Sigmoid colon (tissue), 7 donors: ENCODE results near the gene ULK2. TPM values are rescaled to one million over a fixed set of nuclear protein-coding genes. Genes with fewer than 3 reads are reported as not detected.

Experiments used
- DNase-seq: peaks from one replicate; pipeline ENCODE4 v3.0.0-alpha.2; 2019
- H3K27ac ChIP-seq, 4 donors: fragments of 200-600 bp; sonication (generic); one replicate each; pipeline ENCODE4 v1.5.1; 2016 to 2019; ENCODE audit warnings: mild to moderate bottlenecking in 1 of 4
- H3K27me3 ChIP-seq, 3 donors: fragments of 200-600 bp; sonication (generic); one replicate each; pipeline ENCODE4 v1.5.1; 2019; ENCODE audit warnings: mild to moderate bottlenecking in 1 of 3
- H3K36me3 ChIP-seq, 4 donors: fragments of 200-600 bp; sonication (generic); one replicate each; pipeline ENCODE4 v1.5.1; 2016 to 2019
- H3K4me1 ChIP-seq, 4 donors: fragments of 200-600 bp; sonication (generic); one replicate each; pipeline ENCODE4 v1.5.1; 2017 to 2019
- H3K4me3 ChIP-seq, 4 donors: fragments of 200-600 bp; sonication (generic); one replicate each; pipeline ENCODE4 v1.5.1; 2017 to 2019; ENCODE audit warnings: mild to moderate bottlenecking in 2 of 4, moderate library complexity in 1 of 4
- H3K9me3 ChIP-seq, 4 donors: fragments of 200-600 bp in 3 of 4; sonication (generic) in 3 of 4; one replicate each; pipeline versions ENCODE4 v1.5.1 to v1.6.1; 2013 to 2019
- CTCF ChIP-seq, 4 experiments: fragments of 450-650 bp in 3 of 4; fragments of 200-600 bp in 1 of 4; IDR thresholded peaks; one replicate each; pipeline ENCODE4 v1.5.1; 2016 to 2019; ENCODE audit warnings: antibody characterized with exemption in 4 of 4, mild to moderate bottlenecking in 3 of 4, moderate library complexity in 2 of 4
- EP300 ChIP-seq, 4 donors: sonication (generic); formaldehyde crosslinking; IDR thresholded peaks; one replicate each; pipeline ENCODE4 v1.6.1; 2017; ENCODE audit warnings: antibody characterized with exemption in 4 of 4
- POLR2A ChIP-seq, 2 donors: fragments of 450-650 bp; IDR thresholded peaks; one replicate each; pipeline ENCODE4 v1.6.1; 2016; ENCODE audit warnings: antibody characterized with exemption in 2 of 2, mild to moderate bottlenecking in 2 of 2, moderate library complexity in 2 of 2
- POLR2AphosphoS5 ChIP-seq, 4 donors: sonication (generic); formaldehyde crosslinking; IDR thresholded peaks; one replicate each; pipeline ENCODE4 v1.6.1; 2017; ENCODE audit warnings: antibody characterized with exemption in 4 of 4
- WGBS, 2 donors: extraction: QIAGEN DNeasy Blood & Tissue Kit; methylation state at CpG; one replicate each; pipeline ENCODE4 v1.1.7; 2013; 5-methylcytosine and 5-hydroxymethylcytosine counted together
- intact Hi-C: fragments of 100-400 bp; cut with DNase I; formaldehyde crosslinking; loops from one replicate; pipeline ENCODE4 v1.15.1; 2023
- polyA plus RNA-seq, 3 donors: library from polyadenylated mRNA; stranded (reverse); fragments of 200-250 nt; gene quantifications; one replicate each; pipeline ENCODE4 v1.2.3, GENCODE V29; 2013
- total RNA-seq, 4 donors: library from RNA; depleted of rRNA; stranded (reverse); fragments of >200 nt; gene quantifications; one replicate each; pipeline ENCODE4 v1.1.0, GENCODE V29; 2016
- donor health status: healthy with polysubstance abuse.
- donor health status: Bipolar disorder and iron deficiency.
- donor health status: healthy.

The ULK2 gene
- total and polyA plus RNA-seq, 7 donors: 2.5 to 31.3 (median 27.0) TPM

- H3K27me3 ChIP-seq: no peaks in the 10 kb centered on the region
- H3K27ac ChIP-seq: no peak overlapping the region
- no peaks in the 10 kb centered on the region for H3K4me1 ChIP-seq
- DNase-seq: no peak
- WGBS, 2 donors: 79 to 88% methylated on average over 8 of the region's 8 CpGs
- intact Hi-C loops: no loop called here
- H3K9me3 ChIP-seq: no peaks in the 10 kb centered on the region
- H3K36me3 ChIP-seq: no peaks in the 10 kb centered on the region
- TF ChIP-seq POLR2AphosphoS5 (IDR thresholded peaks at IDR 0.05) (peak in 1 of 4 donors; percentile 29), POLR2A (IDR thresholded peaks at IDR 0.05) (no peak)
- no peak overlapping the region for H3K4me3 ChIP-seq
Observed at GRCh38 chr17:19883537-19884215, 15.9 kb upstream of the ULK2 start.

GRCh38 chr17:19880393-19880792 lies 12.7 kb upstream of the ULK2 start:
- Histone ChIP-seq H3K4me1 (no peaks in the 10 kb centered on the region), H3K27ac (no peak overlapping the region), H3K36me3 (no peaks in the 10 kb centered on the region), H3K4me3 (no peak overlapping the region), H3K9me3 (no peaks in the 10 kb centered on the region), H3K27me3 (no peaks in the 10 kb centered on the region)
- DNase-seq: no peak
- TF ChIP-seq EP300 (IDR thresholded peaks at IDR 0.05) (no peak), POLR2AphosphoS5 (IDR thresholded peaks at IDR 0.05) (no peak)
- 89 to 91% methylated on average over 4 of the region's 4 CpGs for WGBS, 2 donors
- intact Hi-C loops: no loop called here

- intact Hi-C loops: no loop called here
- H3K4me1 ChIP-seq: no peaks in the 10 kb centered on the region
- H3K27me3 ChIP-seq: no peaks in the 10 kb centered on the region
- no peaks in the 10 kb centered on the region for H3K36me3 ChIP-seq
- H3K9me3 ChIP-seq: no peaks in the 10 kb centered on the region
- TF ChIP-seq POLR2A (IDR thresholded peaks at IDR 0.05) (no peak), EP300 (IDR thresholded peaks at IDR 0.05) (no peak), CTCF (IDR thresholded peaks at IDR 0.05) (no peak), POLR2AphosphoS5 (IDR thresholded peaks at IDR 0.05) (no peak)
- DNase-seq: no peak
- 51 to 57% methylated on average over 6 of the region's 6 CpGs for WGBS, 2 donors
- no peak overlapping the region for H3K27ac ChIP-seq
- H3K4me3 ChIP-seq: no peak overlapping the region
Observed at GRCh38 chr17:19877364-19877945, 9.7 kb upstream of the ULK2 start.

GRCh38 chr17:19876529-19877161 lies 8.9 kb upstream of the ULK2 start:
- H3K9me3 ChIP-seq: no peaks in the 10 kb centered on the region
- TF ChIP-seq CTCF (IDR thresholded peaks at IDR 0.05) (no peak), POLR2AphosphoS5 (IDR thresholded peaks at IDR 0.05) (no peak), EP300 (IDR thresholded peaks at IDR 0.05) (no peak), POLR2A (IDR thresholded peaks at IDR 0.05) (no peak)
- H3K4me3 ChIP-seq: no peak overlapping the region
- DNase-seq: peak; percentile 80
- H3K36me3 ChIP-seq: no peaks in the 10 kb centered on the region
- no peaks in the 10 kb centered on the region for H3K4me1 ChIP-seq
- intact Hi-C loops: no loop called here
- WGBS, 2 donors: 52 to 76% methylated on average over 13 of the region's 13 CpGs
- no peaks in the 10 kb centered on the region for H3K27me3 ChIP-seq
- H3K27ac ChIP-seq: no peak overlapping the region

- Histone ChIP-seq H3K4me3 (no peak overlapping the region), H3K27ac (no peak overlapping the region), H3K36me3 (no peaks in the 10 kb centered on the region), H3K4me1 (no peaks in the 10 kb centered on the region), H3K27me3 (no peaks in the 10 kb centered on the region), H3K9me3 (no peaks in the 10 kb centered on the region)
- no peak for TF ChIP-seq POLR2A (IDR thresholded peaks at IDR 0.05)
- TF ChIP-seq POLR2AphosphoS5 (IDR thresholded peaks at IDR 0.05): no peak
- no peak for TF ChIP-seq EP300 (IDR thresholded peaks at IDR 0.05)
- TF ChIP-seq CTCF (IDR thresholded peaks at IDR 0.05): no peak
- intact Hi-C loops: no loop called here
- DNase-seq: no peak
- WGBS, 2 donors: 80 to 88% methylated on average over 10 of the region's 10 CpGs
Observed at GRCh38 chr17:19874256-19874655, 6.5 kb upstream of the ULK2 start.
